Spinal cord (tissue), 10 donors: ENCODE measurements around the gene PDZRN4. TPM values are rescaled to one million over a fixed set of nuclear protein-coding genes. Genes with fewer than 3 reads are reported as not detected.

Experiments
- DNase-seq, 6 donors: peaks; one replicate each; pipeline versions ENCODE4 v3.0.0 to v3.0.0-alpha.2; 2013 to 2015; ENCODE audit warnings: low spot score in 6 of 6, low read depth in 4 of 6
- H3K27ac ChIP-seq: one replicate; pipeline ENCODE4 v1.5.1; 2013; ENCODE audit warnings: low read depth, low read length, control low read depth
- H3K27me3 ChIP-seq: one replicate; pipeline ENCODE4 v1.6.1; 2013; ENCODE audit warnings: low read length; ENCODE audit not compliant: control insufficient read depth, insufficient read depth
- H3K36me3 ChIP-seq: one replicate; pipeline ENCODE4 v1.6.1; 2013; ENCODE audit warnings: low read length; ENCODE audit not compliant: control insufficient read depth, insufficient read depth
- H3K4me1 ChIP-seq: one replicate; pipeline ENCODE4 v1.6.1; 2013; ENCODE audit warnings: low read length; ENCODE audit not compliant: control insufficient read depth, insufficient read depth
- H3K4me3 ChIP-seq: one replicate; pipeline ENCODE4 v1.5.1; 2013; ENCODE audit warnings: low read depth, low read length, control low read depth
- H3K9me3 ChIP-seq: one replicate; pipeline ENCODE4 v1.6.1; 2013; ENCODE audit warnings: low read length; ENCODE audit not compliant: control insufficient read depth, insufficient read depth
- WGBS: methylation state at CpG from one replicate; pipeline ENCODE4 v1.1.5; 2013; ENCODE audit warnings: missing lambda C conversion rate; ENCODE audit not compliant: insufficient coverage; 5-methylcytosine and 5-hydroxymethylcytosine counted together
- polyA plus RNA-seq, 2 donors: library from polyadenylated mRNA; unstranded; fragments of 120-200 nt; gene quantifications; one replicate each; pipeline ENCODE4 v1.2.1, GENCODE V29; 2013; ENCODE audit not compliant: insufficient read length in 2 of 2
- total RNA-seq, 2 donors: library from RNA; depleted of rRNA in 1 of 2; stranded (reverse); fragments of 120-200 nt in 1 of 2; fragments of >200 nt in 1 of 2; gene quantifications; one replicate each; pipeline versions ENCODE4 v1.2.3 to v1.2.4, GENCODE V29; 2013 to 2014
- donor health status: healthy.

The PDZRN4 gene
- total and polyA plus RNA-seq, 4 donors: 5.4 to 10.9 (median 7.6) TPM

DNA sequence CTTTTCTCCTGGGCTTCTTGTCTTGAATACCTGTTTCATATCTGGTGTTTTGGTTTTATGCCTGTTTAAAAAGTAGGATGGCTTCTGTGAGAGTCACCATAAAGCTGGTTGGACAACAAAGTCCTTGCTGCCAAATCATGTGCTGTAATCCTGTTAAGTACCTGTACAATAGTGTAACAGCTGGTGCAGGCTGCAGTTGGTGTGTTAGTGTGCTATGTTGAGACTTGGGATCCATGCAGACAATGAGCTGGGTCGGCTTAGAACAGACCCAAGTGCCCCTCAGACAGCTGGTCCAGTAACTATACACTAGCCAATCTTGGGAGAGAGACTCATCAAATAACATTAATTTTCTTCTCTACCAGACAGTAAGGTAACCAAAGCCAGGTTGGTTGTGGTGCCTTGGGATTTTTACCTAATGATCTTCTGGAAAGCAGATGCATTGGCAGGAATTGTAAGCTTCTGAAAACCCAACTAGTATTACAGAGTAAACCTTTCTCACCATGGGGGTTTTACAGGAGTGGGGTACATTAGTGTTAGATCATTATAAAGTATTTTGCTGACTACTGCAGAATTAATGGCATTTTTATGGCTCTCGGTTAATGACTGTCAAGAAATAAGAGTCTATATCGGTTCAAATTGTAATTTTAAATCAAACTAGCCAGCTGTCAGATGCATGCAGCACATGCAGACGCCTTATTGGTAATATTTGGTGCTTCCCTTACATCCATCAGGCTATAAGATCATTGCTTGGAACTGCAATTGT, 231.2 kb downstream of the PDZRN4 start:
- Histone ChIP-seq H3K27me3 (no peaks in the 10 kb centered on the region), H3K36me3 (no peaks in the 10 kb centered on the region), H3K4me1 (no peaks in the 10 kb centered on the region), H3K9me3 (no peaks in the 10 kb centered on the region), H3K4me3 (no peak overlapping the region), H3K27ac (no peak overlapping the region)
- no CpG with 5 or more reads among the region's 4 CpGs for WGBS
- DNase-seq: peak in 1 of 6 donors; percentile 63

DNA sequence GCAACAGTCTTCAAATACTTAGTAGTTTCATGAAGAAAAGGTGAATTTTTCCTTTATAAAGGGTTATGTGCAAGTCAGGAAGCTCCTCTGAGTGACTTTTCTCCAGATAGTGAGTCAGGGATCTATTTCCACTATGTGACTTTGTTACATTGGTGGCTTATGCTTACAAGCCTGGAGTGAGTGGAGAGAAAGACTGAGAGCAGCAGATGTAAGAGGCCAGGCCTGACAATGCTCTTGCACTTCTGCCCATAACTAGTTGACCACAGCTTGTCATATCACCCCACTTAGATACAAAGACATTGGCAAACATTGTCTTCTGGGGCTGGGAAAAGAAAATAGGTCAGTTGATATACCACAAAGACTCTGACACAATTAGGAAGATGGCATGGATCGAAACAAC, 236.5 kb downstream of the PDZRN4 start:
- Histone ChIP-seq H3K36me3 (no peaks in the 10 kb centered on the region), H3K4me3 (no peak overlapping the region), H3K4me1 (no peaks in the 10 kb centered on the region), H3K9me3 (no peaks in the 10 kb centered on the region), H3K27me3 (no peaks in the 10 kb centered on the region), H3K27ac (no peak overlapping the region)
- DNase-seq: no peak
- WGBS: no CpG with 5 or more reads among the region's 1 CpG

- Histone ChIP-seq H3K4me3 (no peak overlapping the region), H3K9me3 (no peaks in the 10 kb centered on the region), H3K27ac (no peak overlapping the region), H3K4me1 (no peaks in the 10 kb centered on the region), H3K36me3 (no peaks in the 10 kb centered on the region), H3K27me3 (no peaks in the 10 kb centered on the region)
- no peak for DNase-seq
- WGBS: 84% methylated on average over 5 of the region's 5 CpGs
Measured at GRCh38 chr12:41433460-41433859, 245.3 kb downstream of the PDZRN4 start.

DNA sequence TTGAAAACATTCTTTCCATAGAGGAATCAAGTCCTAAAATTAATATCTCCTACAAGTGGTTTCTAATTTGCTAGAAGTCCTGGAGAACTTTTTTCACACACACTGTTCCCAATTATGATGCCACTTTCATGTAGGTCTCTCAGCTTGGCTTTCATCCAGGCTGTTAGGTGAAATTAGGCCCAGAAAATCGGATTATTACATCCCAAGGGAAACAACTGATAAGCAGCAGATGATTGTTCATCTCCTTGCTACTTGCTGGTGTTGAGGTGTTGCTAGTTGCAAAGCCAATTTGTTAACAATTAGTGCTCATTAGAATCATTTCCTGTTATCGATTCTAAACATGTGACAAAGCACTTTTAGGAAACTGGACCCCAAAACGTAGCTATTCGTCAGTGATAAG, 248.0 kb downstream of the PDZRN4 start:
- no peak overlapping the region for H3K27ac ChIP-seq
- H3K4me1 ChIP-seq: no peaks in the 10 kb centered on the region
- no peak overlapping the region for H3K4me3 ChIP-seq
- no peaks in the 10 kb centered on the region for H3K36me3 ChIP-seq
- DNase-seq: no peak
- H3K27me3 ChIP-seq: no peaks in the 10 kb centered on the region
- no peaks in the 10 kb centered on the region for H3K9me3 ChIP-seq
- WGBS: 83% methylated on average over 4 of the region's 4 CpGs

DNA sequence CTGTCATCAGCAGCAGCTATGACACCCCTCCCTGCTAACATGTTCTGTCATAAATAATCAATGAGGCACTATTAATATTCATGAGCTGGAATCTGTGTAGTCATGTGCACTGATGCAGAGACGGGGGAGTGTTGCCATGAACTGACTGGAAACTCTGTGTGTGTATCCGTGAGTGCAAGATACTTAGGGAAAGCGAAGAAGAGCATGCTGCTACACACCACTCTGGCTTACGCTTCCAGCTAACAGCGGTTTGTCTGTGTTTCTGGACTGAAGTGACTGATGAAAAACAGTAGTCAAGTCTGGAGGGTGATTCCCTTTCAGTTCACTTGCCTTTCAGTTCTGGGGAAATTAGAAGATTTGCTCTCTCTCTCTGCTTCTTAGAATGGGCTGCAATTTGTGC, 249.4 kb downstream of the PDZRN4 start:
- H3K36me3 ChIP-seq: no peaks in the 10 kb centered on the region
- 25% methylated on average over 5 of the region's 5 CpGs for WGBS
- H3K4me1 ChIP-seq: no peaks in the 10 kb centered on the region
- peak; percentile 35 to 91 (median 40) for DNase-seq
- no peak overlapping the region for H3K27ac ChIP-seq
- no peaks in the 10 kb centered on the region for H3K9me3 ChIP-seq
- no peaks in the 10 kb centered on the region for H3K27me3 ChIP-seq
- peak overlapping the region; percentile 22 for H3K4me3 ChIP-seq

DNA sequence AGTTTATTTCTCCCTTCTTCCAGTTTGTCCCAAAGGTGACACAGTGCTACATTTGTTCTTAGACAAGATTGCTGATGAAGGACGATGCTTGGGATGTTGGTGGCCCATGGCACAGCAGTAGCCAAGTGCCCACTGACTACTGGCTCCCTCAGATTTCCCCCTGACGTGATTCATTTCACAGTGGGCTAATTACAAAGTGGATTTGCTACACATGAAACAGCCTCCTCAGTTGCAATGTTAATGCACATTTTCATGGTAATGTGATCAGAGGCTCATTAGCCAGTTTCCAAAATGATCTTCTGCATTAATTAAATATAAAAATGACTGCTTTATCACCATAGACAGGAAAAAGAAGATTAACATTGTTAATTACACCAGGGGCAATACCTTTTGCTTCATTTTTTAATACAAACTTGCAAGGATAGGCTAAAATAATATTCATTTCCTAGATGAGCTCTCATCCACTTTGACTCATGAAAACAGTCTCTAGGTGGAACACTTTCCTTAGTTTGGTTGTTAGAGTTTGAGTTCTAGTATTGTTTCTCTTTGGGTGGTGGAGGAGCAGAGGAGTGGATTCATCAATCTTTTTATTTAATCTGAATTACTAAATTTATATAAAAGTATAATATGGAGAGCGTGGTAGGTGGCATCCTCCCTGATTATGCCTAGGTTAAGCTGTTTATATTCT, 250.9 kb downstream of the PDZRN4 start:
- DNase-seq: peak in 2 of 6 donors; percentile 51 to 85
- H3K36me3 ChIP-seq: no peaks in the 10 kb centered on the region
- no peaks in the 10 kb centered on the region for H3K27me3 ChIP-seq
- no peak overlapping the region for H3K4me3 ChIP-seq
- H3K9me3 ChIP-seq: no peaks in the 10 kb centered on the region
- WGBS: 40% methylated on average over 1 of the region's 3 CpGs
- H3K4me1 ChIP-seq: no peaks in the 10 kb centered on the region
- no peak overlapping the region for H3K27ac ChIP-seq

DNA sequence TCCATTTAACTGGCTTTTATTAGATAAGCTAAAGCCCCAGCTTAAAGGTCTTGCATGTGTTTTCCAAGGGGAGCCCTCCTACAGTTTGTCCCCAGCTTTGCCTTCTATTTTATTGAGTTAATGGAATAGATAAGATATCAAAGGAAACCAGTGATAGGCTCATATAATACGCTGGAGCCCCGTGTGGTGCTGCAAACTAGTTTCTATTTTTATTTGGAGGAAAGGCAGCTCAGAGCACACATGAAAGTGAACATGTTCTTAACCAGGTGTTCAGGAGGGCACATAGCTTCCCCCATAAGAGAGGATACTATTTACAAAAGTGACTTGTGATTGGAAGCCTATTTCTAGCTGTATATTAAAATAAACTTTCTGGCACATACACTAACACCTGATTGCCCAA, 251.7 kb downstream of the PDZRN4 start:
- Histone ChIP-seq H3K9me3 (no peaks in the 10 kb centered on the region), H3K4me1 (no peaks in the 10 kb centered on the region), H3K27me3 (no peaks in the 10 kb centered on the region), H3K36me3 (no peaks in the 10 kb centered on the region), H3K27ac (no peak overlapping the region), H3K4me3 (no peak overlapping the region)
- peak in 1 of 6 donors; percentile 53 for DNase-seq
- 80% methylated on average over 1 of the region's 2 CpGs for WGBS

DNA sequence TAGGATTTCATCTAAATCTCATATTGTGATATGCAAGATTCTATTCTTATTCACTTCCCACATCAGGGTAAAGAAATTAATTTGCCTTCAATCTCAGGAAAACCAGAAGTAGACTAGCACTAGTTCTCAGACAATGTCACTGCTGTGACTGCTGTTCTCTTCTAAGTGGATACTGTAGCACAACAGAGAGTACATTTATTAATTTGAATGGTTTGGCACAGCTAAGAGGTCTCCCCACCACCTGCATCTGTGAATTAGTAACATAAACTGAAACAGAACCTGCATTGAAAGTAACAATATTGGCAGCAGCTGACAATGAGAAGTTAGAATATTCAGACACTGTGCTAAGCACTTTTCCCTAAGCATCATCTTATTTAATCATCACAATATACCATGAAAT, 253.1 kb downstream of the PDZRN4 start:
- Histone ChIP-seq H3K27me3 (no peaks in the 10 kb centered on the region), H3K27ac (no peak overlapping the region), H3K36me3 (no peaks in the 10 kb centered on the region), H3K4me1 (no peaks in the 10 kb centered on the region), H3K9me3 (no peaks in the 10 kb centered on the region), H3K4me3 (no peak overlapping the region)
- DNase-seq: peak in 1 of 6 donors; percentile 28

- no peak overlapping the region for H3K27ac ChIP-seq
- no peak overlapping the region for H3K4me3 ChIP-seq
- no peaks in the 10 kb centered on the region for H3K27me3 ChIP-seq
- H3K4me1 ChIP-seq: no peaks in the 10 kb centered on the region
- H3K9me3 ChIP-seq: no peaks in the 10 kb centered on the region
- DNase-seq: no peak
- no peaks in the 10 kb centered on the region for H3K36me3 ChIP-seq
Measured at GRCh38 chr12:41442896-41443295, 254.8 kb downstream of the PDZRN4 start.

DNA sequence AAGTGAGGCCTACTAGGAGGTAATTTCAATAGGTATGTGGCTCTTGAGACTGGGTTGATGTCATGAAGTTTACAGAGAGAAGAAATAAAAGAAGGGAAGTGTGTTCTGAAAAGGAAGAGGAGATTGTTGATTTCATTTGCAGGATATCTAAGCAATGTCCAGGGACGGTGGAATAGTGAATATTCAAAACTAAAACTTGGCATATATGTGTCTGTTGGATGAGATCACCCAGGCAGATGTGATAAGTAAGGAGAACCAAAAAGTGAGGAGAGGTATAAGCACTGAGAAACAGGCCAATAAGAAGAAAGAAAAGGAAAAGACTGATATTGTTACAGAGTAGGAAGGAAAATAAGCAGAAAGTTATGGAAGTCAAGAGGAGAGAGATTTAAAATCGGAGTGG, 255.6 kb downstream of the PDZRN4 start:
- 83% methylated on average over 2 of the region's 2 CpGs for WGBS
- Histone ChIP-seq H3K4me3 (no peak overlapping the region), H3K27me3 (no peaks in the 10 kb centered on the region), H3K36me3 (no peaks in the 10 kb centered on the region), H3K4me1 (no peaks in the 10 kb centered on the region), H3K27ac (no peak overlapping the region), H3K9me3 (no peaks in the 10 kb centered on the region)
- no peak for DNase-seq
